DND-41 (cell line): ENCODE measurements around the gene IMPACT.

Experiments used
- CTCF ChIP-seq: IDR thresholded peaks from 2 replicates; pipeline ENCODE4 v1.5.1; 2012; ENCODE audit warnings: borderline replicate concordance, low read length, moderate library complexity, mild to moderate bottlenecking; ENCODE audit not compliant: poor library complexity, severe bottlenecking; ENCODE audit errors: extremely low read depth
- EZH2 ChIP-seq: IDR thresholded peaks from 3 replicates; pipeline ENCODE4 v1.6.1; 2012; ENCODE audit warnings: borderline replicate concordance, low read depth, mild to moderate bottlenecking, moderate library complexity, low read length, inconsistent platforms; ENCODE audit not compliant: severe bottlenecking

GRCh38 chr18:24491927-24492834, 65.7 kb downstream of the IMPACT start:
- TF ChIP-seq CTCF (no peak), EZH2 (no peak)
